ENCODE measurements around the gene TSHZ2.

- TF ChIP-seq SP1 (IDR thresholded peaks at IDR 0.05): no peak
- TF ChIP-seq FOXK2 (IDR thresholded peaks at IDR 0.05): no peak
- TF ChIP-seq ZNF384 (IDR thresholded peaks at IDR 0.05): no peak
- no peak for TF ChIP-seq BHLHE40 (IDR thresholded peaks at IDR 0.05; ENCODE audit: borderline replicate concordance)
- TF ChIP-seq SUZ12 (IDR thresholded peaks at IDR 0.05): no peak
- TF ChIP-seq NFRKB (IDR thresholded peaks at IDR 0.05): no peak
- TF ChIP-seq FOXA1 (IDR thresholded peaks at IDR 0.05): no peak
Observed at GRCh38 chr20:53064935-53065334, 92.8 kb downstream of the TSHZ2 start.

Data from HEK293T (cell line).